Loucy (cell line): ENCODE data around the gene PPIP5K1.
"Not testable (repeated sequence)": the region's sequence is repeated elsewhere in the genome, so short reads cannot be mapped to it uniquely, and the experiment has no call there.

Source experiments
- CTCF ChIP-seq: fragments of 200-600 bp; sonication (generic); conservative IDR thresholded peaks from 2 replicates; pipeline ENCODE4 v1.5.1; 2014; ENCODE audit warnings: mild to moderate bottlenecking, antibody characterized with exemption, low read length
- EZH2phosphoT487 ChIP-seq: fragments of 200-600 bp; IDR thresholded peaks from 2 replicates; pipeline ENCODE4 v1.6.1; 2018; ENCODE audit warnings: antibody characterized with exemption, mild to moderate bottlenecking, moderate library complexity, borderline replicate concordance

- TF ChIP-seq CTCF, EZH2phosphoT487: not testable (repeated sequence)
Measured at GRCh38 chr15:43532826-43533225, 57.2 kb downstream of the PPIP5K1 start.
